Activated T-cell treated with anti-CD3 and anti-CD28 coated beads for 4 hours (primary cell): ENCODE measurements around the gene ABAT.
"Not testable (repeated sequence)": the region's sequence is repeated elsewhere in the genome, so short reads cannot be mapped to it uniquely, and the experiment has no call there.

Source experiments
- DNase-seq: peaks from one replicate; pipeline ENCODE4 v3.0.0-alpha.2; 2020

ABAT gene

DNA sequence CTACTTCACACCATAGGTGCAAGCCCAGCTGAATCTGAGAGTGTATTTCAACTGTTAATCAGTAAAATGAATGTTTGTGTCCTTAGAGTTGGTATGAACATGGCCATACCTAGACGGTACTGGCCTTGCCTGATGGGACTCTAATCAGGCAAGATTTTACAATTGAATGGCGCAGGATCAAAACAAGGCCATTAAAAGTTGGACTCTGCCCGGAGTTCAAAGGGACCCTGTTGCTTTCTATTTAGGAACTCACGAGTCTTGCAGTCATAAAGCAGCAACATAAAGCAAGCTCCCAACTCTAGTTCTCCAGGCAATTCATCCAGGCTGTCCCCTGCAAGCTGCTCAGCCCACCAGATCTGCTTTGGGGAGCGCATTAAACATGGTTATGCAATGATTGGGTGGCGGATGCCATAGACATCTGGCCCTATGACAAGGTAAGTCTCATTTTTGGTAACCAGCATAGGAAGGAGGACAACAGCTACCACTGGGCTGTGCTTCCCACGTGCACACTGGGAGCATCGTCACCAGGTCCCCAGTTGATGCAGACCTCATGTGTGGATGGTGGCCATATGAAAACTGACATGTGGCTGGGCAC is 114.3 kb downstream of the ABAT start:
- no peak for DNase-seq

DNA sequence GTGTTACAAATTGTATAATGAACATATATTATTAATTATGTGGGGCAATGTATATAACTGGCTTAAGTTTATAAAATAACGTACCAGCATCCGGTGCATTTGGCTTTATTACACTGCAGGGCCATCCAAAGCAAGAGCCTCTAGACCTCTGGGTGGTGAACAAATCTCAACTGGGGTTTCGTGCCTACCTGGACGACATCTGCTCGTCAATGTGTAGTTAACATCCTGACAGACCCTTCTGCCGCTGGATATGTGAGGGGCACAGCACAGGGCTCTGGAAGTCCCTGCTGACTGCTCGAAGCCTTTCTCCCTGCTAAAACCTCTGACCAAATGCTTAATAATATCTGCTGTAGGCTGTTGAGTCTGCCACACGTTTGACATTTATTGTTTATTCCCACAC is 120.7 kb downstream of the ABAT start:
- DNase-seq = no peak

GRCh38 chr16:8795818-8796217 is 121.4 kb downstream of the ABAT start:
- no peak for DNase-seq

- no peak for DNase-seq
These were observed 122.3 kb downstream of the ABAT start for GRCh38 chr16:8796469-8797363.

- peak; percentile 91 for DNase-seq
These were observed 123.2 kb downstream of the ABAT start, which contains the start of the genes PMM2 and TMEM186 for GRCh38 chr16:8797364-8798173. Gene PMM2 (plus strand): TSS chr16:8797839. CDS start chr16:8797883, 44 bp downstream. Gene TMEM186 (minus strand): TSS chr16:8797639. CDS start chr16:8797614, 25 bp downstream.

- DNase-seq = no peak
These were observed 123.7 kb downstream of the ABAT start for GRCh38 chr16:8798174-8798527.

- no peak for DNase-seq
These were observed 124.2 kb downstream of the ABAT start for GRCh38 chr16:8798535-8799157.

DNA sequence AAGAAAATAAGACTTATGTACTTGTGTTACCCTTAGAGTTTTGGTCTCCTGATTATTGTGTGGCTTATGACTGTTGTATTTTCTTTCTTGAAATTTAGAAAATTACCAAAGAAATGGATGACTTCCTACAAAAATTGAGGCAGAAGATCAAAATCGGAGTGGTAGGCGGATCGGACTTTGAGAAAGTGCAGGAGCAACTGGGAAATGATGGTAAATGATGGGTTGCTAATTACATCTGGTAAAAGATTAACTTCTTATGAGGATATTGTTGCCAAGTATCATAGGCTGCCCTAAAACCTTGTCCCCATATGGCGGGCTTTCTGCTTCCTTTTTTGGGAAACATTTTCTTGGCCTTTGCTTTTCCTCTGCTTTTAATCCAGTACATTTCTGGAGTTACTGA is 127.3 kb downstream of the ABAT start:
- no peak for DNase-seq

- DNase-seq = not testable (repeated sequence)
These were observed 129.3 kb downstream of the ABAT start for GRCh38 chr16:8803733-8804132.

DNA sequence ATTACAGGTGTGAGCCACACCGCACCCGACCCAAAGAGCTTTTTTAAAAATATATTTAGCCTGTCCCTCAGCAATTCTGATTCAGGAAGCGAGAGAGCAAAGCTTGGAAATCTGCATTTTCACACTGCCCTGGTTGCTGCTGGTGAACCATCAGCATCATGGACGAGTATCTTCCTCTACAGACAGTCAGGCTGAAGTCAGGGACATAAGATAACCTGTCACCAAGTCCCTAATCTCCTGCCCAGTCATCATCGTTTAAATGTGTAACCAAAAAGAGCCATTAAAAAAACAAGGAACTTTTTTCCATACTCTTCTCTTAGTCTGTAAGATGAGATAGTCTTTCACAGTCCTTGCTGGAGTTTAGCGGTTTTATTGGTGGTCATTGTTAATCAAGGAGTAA is 129.9 kb downstream of the ABAT start:
- DNase-seq = no peak

- DNase-seq = no peak
These were observed 132.0 kb downstream of the ABAT start for GRCh38 chr16:8806272-8806983.

GRCh38 chr16:8807189-8807588 is 132.8 kb downstream of the ABAT start:
- no peak for DNase-seq

DNA sequence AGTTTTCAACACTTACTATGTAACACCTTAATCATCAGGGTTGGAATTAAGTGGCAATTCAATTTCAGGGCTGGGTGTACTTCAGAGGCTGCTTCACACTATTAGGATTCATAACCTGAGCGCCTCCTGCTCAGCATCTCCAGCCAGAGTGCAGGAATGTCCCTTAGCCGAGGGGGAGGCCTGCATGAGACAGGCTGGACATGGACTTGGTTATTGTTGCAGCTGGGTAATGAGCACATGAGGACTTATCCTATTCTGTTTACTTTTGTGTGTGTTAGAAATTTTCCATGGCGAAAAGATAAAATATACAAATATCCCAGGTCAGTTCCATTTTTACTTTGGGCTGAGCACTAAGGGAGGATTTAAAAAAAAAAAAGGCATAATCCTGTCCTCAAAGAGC is 133.6 kb downstream of the ABAT start:
- no peak for DNase-seq

DNA sequence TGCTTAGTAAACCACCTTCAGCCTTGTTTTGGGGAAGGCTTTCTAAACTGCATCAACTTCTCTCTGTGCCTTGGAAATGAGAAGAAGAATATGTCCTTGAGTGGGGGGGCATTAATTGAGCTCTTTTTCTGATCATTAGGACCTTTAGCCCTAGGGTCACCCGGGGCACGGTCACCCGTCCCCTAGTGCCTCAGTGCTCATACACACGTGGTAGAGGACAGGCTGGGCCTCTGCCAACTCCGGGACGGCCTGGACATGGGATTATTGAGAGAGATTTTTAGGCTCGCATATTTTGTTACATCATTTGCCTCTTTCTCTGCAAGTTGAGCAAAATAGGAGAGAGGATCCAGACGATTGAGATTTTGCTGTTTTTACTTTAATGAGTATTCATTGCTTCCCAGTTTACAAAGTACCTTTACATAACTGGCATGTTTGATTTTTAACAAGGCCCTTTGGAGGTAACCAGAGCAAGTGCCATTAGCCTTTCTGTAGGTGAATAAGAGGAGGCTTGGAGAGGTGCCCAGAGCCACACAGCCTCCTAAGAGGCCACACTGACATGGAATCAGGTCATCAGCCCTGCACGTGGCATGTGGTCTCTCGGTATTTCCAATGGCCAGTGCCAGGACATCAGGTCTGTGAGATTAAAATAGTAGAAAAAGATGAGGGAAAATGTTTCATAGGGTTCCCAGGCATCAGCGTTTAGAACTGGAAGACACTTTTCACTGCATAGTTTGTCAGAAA is 134.4 kb downstream of the ABAT start:
- no peak for DNase-seq

DNA sequence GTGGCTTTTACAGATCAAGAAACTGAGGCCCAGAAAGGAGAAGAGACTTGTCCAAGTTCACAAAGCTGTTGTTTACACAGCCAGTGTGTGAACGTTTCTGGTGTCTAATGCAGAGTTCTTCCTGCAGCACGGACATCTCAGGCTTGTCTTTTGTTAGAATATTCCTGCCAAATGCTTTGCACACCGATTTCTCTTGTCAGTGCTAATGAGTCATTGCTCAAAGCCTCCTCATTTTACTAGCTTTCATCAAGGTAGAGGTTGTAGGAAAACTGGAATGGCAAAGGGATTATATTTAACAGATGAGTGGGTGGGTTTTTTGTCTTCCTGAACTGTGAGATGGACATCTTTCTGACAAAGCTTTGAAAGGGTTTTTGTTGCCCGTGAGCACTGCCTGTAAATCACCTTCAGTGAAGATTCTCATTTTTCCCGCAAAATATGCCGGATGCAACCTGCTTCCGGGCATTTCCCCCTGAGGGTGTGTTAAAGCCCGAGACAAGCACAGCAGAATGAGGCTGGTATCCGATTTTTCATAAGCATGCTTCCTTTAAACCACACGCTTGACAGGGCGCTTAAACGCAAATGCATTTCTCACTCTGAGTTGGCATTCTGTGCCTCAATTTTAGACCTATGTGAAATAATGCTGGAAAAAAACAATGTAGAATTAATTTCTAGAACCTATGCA is 137.9 kb downstream of the ABAT start:
- DNase-seq = no peak

GRCh38 chr16:8814095-8814806 is 139.8 kb downstream of the ABAT start:
- no peak for DNase-seq

- DNase-seq = no peak
These were observed 142.7 kb downstream of the ABAT start for GRCh38 chr16:8816967-8817655.

DNA sequence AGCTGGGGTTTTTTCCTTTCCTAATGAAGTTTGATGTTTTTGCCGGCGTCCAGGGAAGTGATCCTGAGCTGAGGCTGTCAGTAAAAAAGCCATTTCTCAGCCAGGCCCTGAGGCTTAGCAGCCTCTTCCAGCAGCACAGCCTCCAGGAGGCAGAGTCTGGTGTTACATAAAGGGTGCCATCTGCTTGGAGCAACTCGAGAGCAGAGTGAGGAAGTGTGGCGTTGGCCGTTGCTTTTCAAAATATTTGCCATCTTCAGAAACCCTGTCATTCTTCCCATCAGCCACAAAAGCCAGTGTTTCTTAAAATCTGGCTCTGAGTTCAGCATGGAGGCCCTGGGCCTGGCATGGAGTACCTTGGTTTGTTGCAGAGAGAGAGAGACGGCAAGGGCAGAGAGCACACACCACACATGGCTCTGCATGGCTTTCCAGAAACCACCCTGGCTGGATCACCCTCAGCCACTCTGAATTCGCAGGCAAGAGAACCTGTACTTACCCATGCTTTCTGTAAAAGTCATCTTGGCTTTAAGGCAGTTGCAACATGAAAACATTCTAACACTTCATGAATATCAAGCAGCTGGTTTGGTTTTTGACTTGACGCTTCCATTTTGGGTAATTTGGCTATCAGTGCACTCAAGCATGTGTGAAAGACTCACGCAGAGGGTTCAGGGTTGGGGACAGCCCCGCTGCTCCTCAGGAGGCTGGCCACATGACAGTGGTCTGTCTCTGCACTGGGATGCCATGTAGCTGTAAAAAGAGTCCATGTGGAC is 144.3 kb downstream of the ABAT start:
- no peak for DNase-seq
